Vagina (tissue), 2 donors: ENCODE measurements around the gene UBR7. TPM values are rescaled to one million over a fixed set of nuclear protein-coding genes. Genes with fewer than 3 reads are reported as not detected.
"Not testable (repeated sequence)": the region's sequence is repeated elsewhere in the genome, so short reads cannot be mapped to it uniquely, and the experiment has no call there.

Experiments
- DNase-seq, 2 donors: peaks; one replicate each; pipeline ENCODE4 v3.0.0-alpha.2; 2017; ENCODE audit errors: extremely low spot score in 2 of 2
- H3K27ac ChIP-seq: fragments of 200-600 bp; sonication (generic); one replicate; pipeline ENCODE4 v1.5.1; 2019
- H3K27me3 ChIP-seq: fragments of 200-600 bp; sonication (generic); one replicate; pipeline ENCODE4 v1.5.1; 2019
- H3K36me3 ChIP-seq, 2 donors: fragments of 200-600 bp; sonication (generic); one replicate each; pipeline ENCODE4 v1.5.1; 2017 to 2019
- H3K4me1 ChIP-seq: fragments of 200-600 bp; sonication (generic); one replicate; pipeline ENCODE4 v1.5.1; 2019
- H3K4me3 ChIP-seq, 2 donors: fragments of 200-600 bp; sonication (generic); 1 replicate in 1 of 2; 2 replicates in 1 of 2; pipeline ENCODE4 v1.5.1; 2016 to 2019
- H3K9me3 ChIP-seq: fragments of 200-600 bp; sonication (generic); one replicate; pipeline ENCODE4 v1.5.1; 2019
- POLR2A ChIP-seq, 2 donors: fragments of 450-650 bp; IDR thresholded peaks; one replicate each; pipeline ENCODE4 v1.6.1; 2017; ENCODE audit warnings: antibody characterized with exemption in 2 of 2, mild to moderate bottlenecking in 2 of 2, moderate library complexity in 2 of 2
- POLR2AphosphoS5 ChIP-seq, 2 donors: sonication (generic); formaldehyde crosslinking; IDR thresholded peaks; one replicate each; pipeline ENCODE4 v1.9.0; 2017; ENCODE audit warnings: antibody characterized with exemption in 2 of 2, mild to moderate bottlenecking in 2 of 2, low read depth in 1 of 2; ENCODE audit not compliant: insufficient read depth in 1 of 2
- intact Hi-C: fragments of 100-400 bp; cut with DNase I; formaldehyde crosslinking; loops from one replicate; pipeline ENCODE4 v1.15.1; 2023
- total RNA-seq: library from RNA; depleted of rRNA; stranded (reverse); fragments of >200 nt; gene quantifications from one replicate; pipeline ENCODE4 v1.2.3, GENCODE V29; 2016
- TF ChIP-seq, protein P1 (sequence below), 3 experiments: fragments of 450-650 bp in 2 of 3; fragments of 200-600 bp in 1 of 3; sonication (generic) in 1 of 3; IDR thresholded peaks; one replicate each; pipeline ENCODE4 v1.5.1; 2017 to 2019; ENCODE audit warnings: antibody characterized with exemption in 3 of 3, mild to moderate bottlenecking in 2 of 3, moderate library complexity in 2 of 3

UBR7 gene
- total RNA-seq = 34.4 TPM

GRCh38 chr14:93206793-93207467 is at the start of gene UBR7, which contains the start of gene GON7:
UBR7 (plus strand) TSS chr14:93207256; CDS start chr14:93207292, 36 bp downstream.
GON7 (minus strand) TSS chr14:93207065; CDS start chr14:93207037, 28 bp downstream.
- Histone ChIP-seq H3K27ac (peak within 1 kb of the TSS; percentile 80), H3K9me3 (no peaks in the 10 kb centered on the region), H3K36me3 (peaks cover 0 to 9% of the 10 kb centered on the region in 2 donors), H3K4me3 (peak within 1 kb of the TSS; percentile 91 to 94), H3K4me1 (peaks cover 45% of the 10 kb centered on the region), H3K27me3 (no peaks in the 10 kb centered on the region)
- intact Hi-C loops = no loop called here
- DNase-seq = peak; percentile 96 to 97
- TF ChIP-seq, protein P1, sequence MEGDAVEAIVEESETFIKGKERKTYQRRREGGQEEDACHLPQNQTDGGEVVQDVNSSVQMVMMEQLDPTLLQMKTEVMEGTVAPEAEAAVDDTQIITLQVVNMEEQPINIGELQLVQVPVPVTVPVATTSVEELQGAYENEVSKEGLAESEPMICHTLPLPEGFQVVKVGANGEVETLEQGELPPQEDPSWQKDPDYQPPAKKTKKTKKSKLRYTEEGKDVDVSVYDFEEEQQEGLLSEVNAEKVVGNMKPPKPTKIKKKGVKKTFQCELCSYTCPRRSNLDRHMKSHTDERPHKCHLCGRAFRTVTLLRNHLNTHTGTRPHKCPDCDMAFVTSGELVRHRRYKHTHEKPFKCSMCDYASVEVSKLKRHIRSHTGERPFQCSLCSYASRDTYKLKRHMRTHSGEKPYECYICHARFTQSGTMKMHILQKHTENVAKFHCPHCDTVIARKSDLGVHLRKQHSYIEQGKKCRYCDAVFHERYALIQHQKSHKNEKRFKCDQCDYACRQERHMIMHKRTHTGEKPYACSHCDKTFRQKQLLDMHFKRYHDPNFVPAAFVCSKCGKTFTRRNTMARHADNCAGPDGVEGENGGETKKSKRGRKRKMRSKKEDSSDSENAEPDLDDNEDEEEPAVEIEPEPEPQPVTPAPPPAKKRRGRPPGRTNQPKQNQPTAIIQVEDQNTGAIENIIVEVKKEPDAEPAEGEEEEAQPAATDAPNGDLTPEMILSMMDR (IDR thresholded peaks at IDR 0.05) = peak in 1 of 3 experiments; percentile 4
- TF ChIP-seq POLR2A (IDR thresholded peaks at IDR 0.05) = peak in 1 of 2 donors; percentile 21
- TF ChIP-seq POLR2AphosphoS5 (IDR thresholded peaks at IDR 0.05; ENCODE audit: insufficient read depth in 1 of 2, low read depth in 1 of 2) = peak; percentile 90 to 98

DNA sequence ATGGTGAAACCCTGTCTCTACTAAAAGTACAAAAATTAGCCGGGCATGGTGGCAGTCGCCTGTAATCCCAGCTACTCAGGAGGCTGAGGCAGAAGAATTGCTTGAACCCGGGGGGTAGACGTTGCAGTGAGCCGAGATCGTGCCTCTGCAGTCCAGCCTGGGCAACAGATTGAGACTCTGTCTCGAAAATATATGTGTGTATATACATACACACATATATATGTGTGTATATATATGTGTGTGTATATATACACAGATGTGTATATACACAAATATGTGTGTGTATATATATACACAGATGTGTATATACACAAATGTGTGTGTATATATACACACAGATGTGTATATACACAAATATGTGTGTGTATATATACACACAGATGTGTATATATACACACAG is 48.7 kb upstream of the UBR7 start:
- H3K27me3 ChIP-seq, H3K9me3 ChIP-seq, intact Hi-C loops, DNase-seq, H3K4me1 ChIP-seq, H3K36me3 ChIP-seq, H3K4me3 ChIP-seq, H3K27ac ChIP-seq: not testable (repeated sequence)

DNA sequence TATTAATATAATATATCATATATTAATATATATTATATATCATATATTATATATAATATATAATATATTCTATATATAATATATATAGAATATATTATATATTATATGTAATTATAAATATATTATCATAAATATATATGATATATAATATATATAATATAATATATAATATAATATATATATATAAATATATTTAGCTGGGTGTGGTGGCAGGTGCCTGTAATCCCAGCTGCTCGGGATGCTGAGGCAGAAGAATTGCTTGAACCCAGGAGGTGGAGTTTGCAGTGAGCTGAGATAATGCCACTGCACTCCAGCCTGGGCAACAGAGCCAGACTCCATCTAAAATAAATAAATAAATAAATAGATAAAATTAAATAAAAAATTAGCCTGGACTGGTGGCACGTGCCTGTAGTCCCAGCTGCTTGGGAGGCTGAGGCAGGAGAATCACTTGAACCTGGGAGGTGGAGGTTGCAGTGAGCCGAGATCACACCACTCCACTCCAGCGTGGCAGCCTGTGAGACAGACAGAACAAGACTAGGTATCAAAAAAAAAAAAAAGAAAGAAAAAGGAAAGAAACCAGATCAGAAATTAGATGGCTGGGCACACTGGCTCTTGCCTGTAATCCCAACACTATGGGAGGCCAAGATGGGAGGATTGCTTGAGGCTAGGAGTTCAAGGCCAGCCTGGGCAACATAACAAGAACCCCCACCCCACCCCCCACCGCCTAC is 47.3 kb upstream of the UBR7 start:
- H3K27ac ChIP-seq, DNase-seq, H3K36me3 ChIP-seq, H3K4me3 ChIP-seq, intact Hi-C loops, H3K27me3 ChIP-seq, H3K9me3 ChIP-seq, H3K4me1 ChIP-seq: not testable (repeated sequence)

DNA sequence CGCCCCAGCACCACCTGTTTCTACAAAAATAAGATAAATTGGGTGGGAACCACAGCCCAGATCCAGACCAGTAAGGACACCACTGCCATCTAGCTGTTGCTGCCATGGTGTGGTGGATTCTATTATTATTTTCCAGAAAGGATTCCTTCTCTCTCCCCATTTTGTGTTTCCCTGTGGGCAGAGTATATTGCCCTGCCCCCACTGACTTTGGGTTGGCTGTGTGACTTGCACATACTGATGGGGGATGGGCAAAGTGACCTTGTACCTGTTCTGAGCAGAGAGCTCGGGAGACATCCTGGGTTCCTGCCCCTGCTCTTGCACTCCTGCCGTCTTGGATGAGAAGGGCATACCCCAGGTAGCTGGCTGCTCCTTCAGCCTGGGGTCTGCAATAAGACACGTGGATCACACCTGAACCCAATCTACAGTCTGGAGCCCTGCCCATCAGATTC is 46.7 kb upstream of the UBR7 start:
- no peak overlapping the region for H3K27ac ChIP-seq
- intact Hi-C loops = no loop called here
- no peak overlapping the region for H3K4me3 ChIP-seq
- DNase-seq = no peak
- H3K4me1 ChIP-seq = no peaks in the 10 kb centered on the region
- H3K36me3 ChIP-seq = no peaks in the 10 kb centered on the region
- no peaks in the 10 kb centered on the region for H3K9me3 ChIP-seq
- TF ChIP-seq POLR2AphosphoS5 (IDR thresholded peaks at IDR 0.05; ENCODE audit: insufficient read depth in 1 of 2, low read depth in 1 of 2) (no peak), POLR2A (IDR thresholded peaks at IDR 0.05) (no peak)
- TF ChIP-seq, protein P1 (IDR thresholded peaks at IDR 0.05) = no peak
- H3K27me3 ChIP-seq = no peaks in the 10 kb centered on the region

- TF ChIP-seq POLR2A (IDR thresholded peaks at IDR 0.05) (no peak), POLR2AphosphoS5 (IDR thresholded peaks at IDR 0.05; ENCODE audit: insufficient read depth in 1 of 2, low read depth in 1 of 2) (no peak)
- TF ChIP-seq, protein P1 (IDR thresholded peaks at IDR 0.05) = no peak
- no peaks in the 10 kb centered on the region for H3K27me3 ChIP-seq
- H3K4me1 ChIP-seq = no peaks in the 10 kb centered on the region
- no peak overlapping the region for H3K27ac ChIP-seq
- H3K9me3 ChIP-seq = no peaks in the 10 kb centered on the region
- intact Hi-C loops = no loop called here
- DNase-seq = no peak
- no peak overlapping the region for H3K4me3 ChIP-seq
- H3K36me3 ChIP-seq = no peaks in the 10 kb centered on the region
Measured at GRCh38 chr14:93161411-93161940, 45.6 kb upstream of the UBR7 start.

GRCh38 chr14:93163564-93163963 is 43.5 kb upstream of the UBR7 start:
- no peaks in the 10 kb centered on the region for H3K36me3 ChIP-seq
- no peaks in the 10 kb centered on the region for H3K4me1 ChIP-seq
- H3K27ac ChIP-seq = no peak overlapping the region
- H3K27me3 ChIP-seq = no peaks in the 10 kb centered on the region
- no peak overlapping the region for H3K4me3 ChIP-seq
- TF ChIP-seq POLR2A (IDR thresholded peaks at IDR 0.05) (no peak), POLR2AphosphoS5 (IDR thresholded peaks at IDR 0.05; ENCODE audit: insufficient read depth in 1 of 2, low read depth in 1 of 2) (no peak)
- TF ChIP-seq, protein P1 (IDR thresholded peaks at IDR 0.05) = no peak
- intact Hi-C loops = no loop called here
- no peak for DNase-seq
- H3K9me3 ChIP-seq = no peaks in the 10 kb centered on the region

DNA sequence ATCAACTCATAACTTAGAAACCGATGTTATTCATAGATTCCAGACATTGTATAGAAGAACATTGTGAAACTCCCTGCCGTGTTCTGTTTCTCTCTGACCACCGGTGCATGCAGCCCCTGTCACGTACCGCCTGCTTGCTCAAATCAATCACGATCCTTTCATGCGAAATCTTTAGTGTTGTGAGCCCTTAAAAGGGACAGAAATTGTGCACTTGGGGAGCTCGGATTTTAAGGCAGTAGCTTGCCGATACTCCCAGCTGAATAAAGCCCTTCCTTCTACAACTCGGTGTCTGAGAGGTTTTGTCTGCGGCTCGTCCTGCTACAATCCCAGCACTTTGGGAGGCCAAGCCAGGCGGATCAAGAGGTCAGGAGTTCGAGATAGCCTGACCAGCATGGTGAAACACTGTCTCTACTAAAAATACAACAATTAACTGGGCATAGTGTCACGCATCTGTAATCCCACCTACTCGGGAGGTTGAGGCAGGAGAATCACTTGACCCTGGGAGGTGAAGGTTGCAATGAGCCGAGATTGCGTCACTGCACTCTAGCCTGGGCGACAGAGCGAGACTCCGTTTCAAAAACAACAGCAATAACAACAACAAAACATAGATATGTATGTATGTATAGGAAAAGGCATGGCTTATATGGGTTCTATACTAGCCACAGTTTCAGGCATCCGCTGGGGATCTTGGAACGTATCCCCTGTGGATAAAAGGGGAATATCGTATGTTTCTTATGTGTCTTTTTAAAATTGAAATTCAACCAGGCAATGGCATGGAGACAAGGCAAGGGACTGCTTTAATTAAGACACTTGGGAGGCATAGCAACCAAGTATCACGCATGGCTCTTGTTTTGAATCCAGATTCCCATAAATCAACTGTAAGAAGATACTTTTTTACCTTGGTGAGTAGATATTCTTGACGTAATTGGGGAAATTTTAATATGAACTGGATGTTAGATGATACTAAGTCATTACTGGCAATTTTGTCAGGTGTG is 41.5 kb upstream of the UBR7 start:
- H3K4me3 ChIP-seq, H3K27me3 ChIP-seq, H3K9me3 ChIP-seq, H3K36me3 ChIP-seq, H3K27ac ChIP-seq, intact Hi-C loops, H3K4me1 ChIP-seq, DNase-seq: not testable (repeated sequence)
